ENCODE measurements around the gene TMEM30B.
"Not testable (repeated sequence)": the region's sequence is repeated elsewhere in the genome, so short reads cannot be mapped to it uniquely, and the experiment has no call there.

Gene TMEM30B, protein sequence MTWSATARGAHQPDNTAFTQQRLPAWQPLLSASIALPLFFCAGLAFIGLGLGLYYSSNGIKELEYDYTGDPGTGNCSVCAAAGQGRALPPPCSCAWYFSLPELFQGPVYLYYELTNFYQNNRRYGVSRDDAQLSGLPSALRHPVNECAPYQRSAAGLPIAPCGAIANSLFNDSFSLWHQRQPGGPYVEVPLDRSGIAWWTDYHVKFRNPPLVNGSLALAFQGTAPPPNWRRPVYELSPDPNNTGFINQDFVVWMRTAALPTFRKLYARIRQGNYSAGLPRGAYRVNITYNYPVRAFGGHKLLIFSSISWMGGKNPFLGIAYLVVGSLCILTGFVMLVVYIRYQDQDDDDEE

DNA sequence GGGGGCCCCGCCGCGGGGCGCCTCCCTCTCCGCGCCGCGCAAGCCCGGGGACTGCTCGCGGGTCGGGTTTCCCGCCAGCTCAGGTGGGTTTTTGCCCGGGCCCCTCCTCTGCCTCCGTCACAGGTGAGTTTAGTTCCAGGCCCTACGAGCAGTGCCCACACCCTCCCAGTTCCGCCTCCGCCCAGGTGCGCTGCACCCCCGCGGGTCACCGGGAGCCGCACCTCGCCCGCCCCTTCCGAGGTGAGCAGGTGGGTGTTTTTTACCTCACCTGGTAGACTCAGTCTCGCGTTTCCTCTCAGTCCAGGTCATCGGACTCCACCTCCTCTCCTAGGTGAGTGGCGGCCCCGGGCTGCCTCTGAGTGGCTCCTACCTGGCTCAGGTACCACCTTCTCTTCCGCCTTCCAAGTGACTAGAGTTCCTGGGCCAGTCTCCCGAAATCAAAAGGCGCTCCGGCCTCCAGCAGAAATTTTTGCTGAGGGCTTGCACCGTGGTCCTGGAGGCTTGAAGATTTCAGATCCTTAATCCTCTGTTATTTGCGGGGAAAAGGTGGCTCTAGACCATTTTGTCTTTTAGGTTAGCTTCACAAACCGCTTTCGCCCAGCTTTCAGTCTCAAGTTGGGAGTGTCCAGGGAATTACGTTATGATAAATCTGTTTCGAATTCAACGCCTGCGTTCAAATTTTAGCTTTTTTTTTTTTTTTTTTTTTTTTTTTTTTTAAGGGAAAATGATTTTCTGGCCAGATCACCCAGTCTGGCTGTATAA lies at the start of gene TMEM30B:
Gene TMEM30B, minus strand, starts transcription at position 153 of the 762 bp plus-strand sequence. CDS start 191 bp downstream, outside the sequence.
- Mint-ChIP-seq H3K27me3 (peaks cover 54% of the 10 kb centered on the region), H3K4me1 (peaks cover 13% of the 10 kb centered on the region), H3K4me3 (peak within 1 kb of the TSS; percentile 68), H3K27ac (no peak within 1 kb of the TSS), H3K36me3 (no peaks in the 10 kb centered on the region), H3K9me3 (no peaks in the 10 kb centered on the region)
- ATAC-seq, result no peak

- Mint-ChIP-seq H3K36me3 (no peaks in the 10 kb centered on the region), H3K27ac (no peak overlapping the region), H3K27me3 (no peaks in the 10 kb centered on the region), H3K4me3 (no peak overlapping the region), H3K4me1 (peaks cover 15% of the 10 kb centered on the region), H3K9me3 (peaks cover 4% of the 10 kb centered on the region)
- ATAC-seq, result no peak
Measured at GRCh38 chr14:61330511-61330910, 49.4 kb upstream of the TMEM30B start.

GRCh38 chr14:61329478-61330051 lies 48.4 kb upstream of the TMEM30B start:
- H3K4me1 Mint-ChIP-seq, result peaks cover 15% of the 10 kb centered on the region
- H3K27me3 Mint-ChIP-seq, result no peaks in the 10 kb centered on the region
- H3K36me3 Mint-ChIP-seq, result no peaks in the 10 kb centered on the region
- no peak overlapping the region for H3K4me3 Mint-ChIP-seq
- H3K27ac Mint-ChIP-seq, result peak overlapping the region; percentile 7
- peak; percentile 66 for ATAC-seq
- peaks cover 6% of the 10 kb centered on the region for H3K9me3 Mint-ChIP-seq

DNA sequence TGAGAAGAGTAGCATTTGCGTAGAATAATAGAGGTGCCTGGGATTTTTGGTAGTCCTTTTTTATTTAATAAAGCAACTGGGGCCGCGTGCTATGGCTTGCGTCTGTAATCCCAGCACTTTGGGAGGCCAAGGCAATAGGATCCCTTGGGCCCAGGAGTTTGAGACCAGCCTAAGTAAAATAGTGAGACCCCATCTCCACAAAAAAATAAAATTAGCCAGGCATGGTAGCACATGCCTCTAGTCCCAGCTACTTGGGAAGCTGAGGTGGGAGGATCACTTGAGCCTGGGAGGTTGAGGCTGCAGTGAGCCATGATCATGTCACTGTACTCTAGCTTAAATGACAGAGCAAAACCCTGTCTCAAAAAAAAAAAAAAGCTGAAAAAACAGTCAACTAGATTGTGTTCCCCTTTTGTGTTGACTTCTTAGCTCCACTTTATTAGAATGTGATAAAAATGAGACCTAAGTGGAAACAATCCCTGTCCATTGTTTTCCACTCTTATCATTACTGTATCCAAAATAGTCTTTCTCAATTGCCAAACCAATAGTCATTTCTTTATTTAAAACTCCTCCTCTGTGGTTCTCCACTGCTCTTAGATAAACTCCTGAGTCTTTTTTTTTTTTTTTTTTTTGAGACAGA lies 47.6 kb upstream of the TMEM30B start:
- no peak for ATAC-seq
- Mint-ChIP-seq H3K9me3 (peaks cover 6% of the 10 kb centered on the region), H3K27ac (no peak overlapping the region), H3K27me3 (peaks cover 6% of the 10 kb centered on the region), H3K36me3 (no peaks in the 10 kb centered on the region), H3K4me1 (peaks cover 15% of the 10 kb centered on the region), H3K4me3 (no peak overlapping the region)

- Mint-ChIP-seq H3K4me1 (peaks cover 26% of the 10 kb centered on the region), H3K27ac (no peak overlapping the region), H3K36me3 (no peaks in the 10 kb centered on the region), H3K27me3 (peaks cover 22% of the 10 kb centered on the region), H3K9me3 (peaks cover 6% of the 10 kb centered on the region), H3K4me3 (no peak overlapping the region)
- ATAC-seq, result no peak
Measured at GRCh38 chr14:61326847-61327246, 45.7 kb upstream of the TMEM30B start.

DNA sequence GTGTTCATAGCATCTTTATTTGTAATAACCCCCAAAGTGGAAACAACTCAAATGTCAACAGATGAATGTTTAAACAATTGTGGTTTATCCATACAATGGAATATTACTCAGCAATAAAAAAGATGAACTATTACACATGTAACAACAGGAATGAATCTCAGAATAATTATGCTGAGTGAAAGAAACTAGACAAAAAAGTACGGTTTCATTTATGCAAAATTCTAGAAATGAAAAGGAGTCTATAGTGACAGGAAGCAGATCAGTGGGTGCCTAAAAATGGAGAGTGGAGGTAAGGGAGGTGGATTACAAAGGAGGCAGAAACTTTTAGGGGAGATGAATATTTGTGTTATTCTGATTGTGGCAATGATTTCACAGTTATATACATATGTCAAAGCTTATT lies 45.0 kb upstream of the TMEM30B start:
- Mint-ChIP-seq H3K36me3 (no peaks in the 10 kb centered on the region), H3K27me3 (peaks cover 22% of the 10 kb centered on the region), H3K4me1 (peaks cover 26% of the 10 kb centered on the region), H3K27ac (no peak overlapping the region), H3K9me3 (peaks cover 6% of the 10 kb centered on the region), H3K4me3 (no peak overlapping the region)
- ATAC-seq, result no peak

DNA sequence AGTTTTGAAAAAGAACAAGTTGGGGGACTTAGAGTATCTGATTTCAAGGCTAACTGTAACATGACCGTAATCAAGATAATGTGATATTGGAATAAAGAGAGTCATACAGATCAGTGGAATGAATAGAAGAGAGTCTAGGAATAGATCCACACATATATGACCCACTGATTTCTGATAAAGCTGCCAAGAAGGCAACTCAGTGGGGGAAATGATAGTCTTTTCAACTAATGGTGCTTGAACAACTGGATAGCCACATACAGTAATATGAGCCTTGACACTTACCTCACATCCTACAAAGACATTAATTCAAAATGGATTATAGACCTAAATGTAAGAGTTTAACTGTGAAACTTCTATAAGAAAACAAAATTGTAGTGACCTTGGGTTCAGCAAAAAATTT lies 44.0 kb upstream of the TMEM30B start:
- Mint-ChIP-seq H3K36me3 (no peaks in the 10 kb centered on the region), H3K9me3 (peaks cover 6% of the 10 kb centered on the region), H3K4me3 (no peak overlapping the region), H3K27me3 (peaks cover 22% of the 10 kb centered on the region), H3K27ac (no peak overlapping the region), H3K4me1 (peaks cover 26% of the 10 kb centered on the region)
- no peak for ATAC-seq

- H3K4me3 Mint-ChIP-seq, result no peak overlapping the region
- H3K27me3 Mint-ChIP-seq, result peaks cover 22% of the 10 kb centered on the region
- H3K9me3 Mint-ChIP-seq, result peaks cover 6% of the 10 kb centered on the region
- H3K4me1 Mint-ChIP-seq, result peaks cover 15% of the 10 kb centered on the region
- H3K27ac Mint-ChIP-seq, result no peak overlapping the region
- no peaks in the 10 kb centered on the region for H3K36me3 Mint-ChIP-seq
- ATAC-seq, result no peak
Measured at GRCh38 chr14:61323970-61324369, 42.8 kb upstream of the TMEM30B start.

DNA sequence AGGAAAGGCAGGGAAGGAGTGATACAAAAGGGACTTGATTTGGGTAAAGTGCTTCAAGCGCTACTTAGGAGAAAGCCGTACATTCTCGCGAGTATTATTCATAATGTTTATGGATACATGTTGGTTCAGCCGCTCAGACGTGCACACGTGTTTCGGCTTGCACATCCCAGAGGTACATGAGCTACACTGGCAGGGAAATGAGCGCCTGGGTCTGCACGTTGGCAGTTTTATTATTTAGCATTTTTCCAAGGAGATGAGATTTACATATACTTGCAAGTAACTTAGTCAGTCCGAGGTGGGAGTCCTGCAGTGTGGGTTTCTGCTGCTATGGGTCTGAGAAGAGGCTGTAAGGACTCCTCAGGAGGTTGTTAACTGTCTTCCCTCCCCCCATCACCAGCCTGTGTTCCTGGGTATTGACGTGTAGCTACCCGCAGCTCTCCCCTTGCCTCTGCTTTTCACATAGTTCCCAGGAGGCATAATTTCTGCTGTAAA lies 41.7 kb upstream of the TMEM30B start:
- H3K27me3 Mint-ChIP-seq, result peaks cover 22% of the 10 kb centered on the region
- ATAC-seq, result no peak
- H3K27ac Mint-ChIP-seq, result no peak overlapping the region
- H3K9me3 Mint-ChIP-seq, result peaks cover 6% of the 10 kb centered on the region
- peaks cover 11% of the 10 kb centered on the region for H3K4me1 Mint-ChIP-seq
- H3K36me3 Mint-ChIP-seq, result no peaks in the 10 kb centered on the region
- peak overlapping the region; percentile 73 for H3K4me3 Mint-ChIP-seq

DNA sequence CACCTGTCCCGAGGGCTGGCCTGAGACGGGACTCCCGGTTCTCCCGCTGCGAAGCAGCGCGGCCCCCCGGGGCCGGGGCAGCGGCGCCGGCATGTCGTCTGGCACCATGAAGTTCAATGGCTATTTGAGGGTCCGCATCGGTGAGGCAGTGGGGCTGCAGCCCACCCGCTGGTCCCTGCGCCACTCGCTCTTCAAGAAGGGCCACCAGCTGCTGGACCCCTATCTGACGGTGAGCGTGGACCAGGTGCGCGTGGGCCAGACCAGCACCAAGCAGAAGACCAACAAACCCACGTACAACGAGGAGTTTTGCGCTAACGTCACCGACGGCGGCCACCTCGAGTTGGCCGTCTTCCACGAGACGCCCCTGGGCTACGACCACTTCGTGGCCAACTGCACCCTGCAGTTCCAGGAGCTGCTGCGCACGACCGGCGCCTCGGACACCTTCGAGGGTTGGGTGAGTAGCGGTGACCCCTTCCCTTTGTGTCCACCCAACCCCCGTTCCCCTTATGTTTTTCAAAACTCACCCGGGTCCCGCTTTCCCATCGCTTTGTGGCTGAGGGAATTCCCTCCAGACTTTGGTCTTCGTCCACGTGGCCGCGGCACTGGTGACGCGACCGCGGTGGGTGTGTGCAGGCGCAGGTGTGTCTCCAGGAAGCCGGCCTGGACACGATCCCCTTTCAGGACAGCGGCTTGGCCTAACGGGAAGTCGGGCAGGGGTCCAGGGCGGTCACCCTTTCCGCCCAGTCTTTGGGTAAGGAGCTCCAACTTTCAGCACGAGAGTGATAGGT lies 41.1 kb upstream of the TMEM30B start:
- H3K27me3 Mint-ChIP-seq, result peaks cover 22% of the 10 kb centered on the region
- H3K36me3 Mint-ChIP-seq, result no peaks in the 10 kb centered on the region
- H3K4me1 Mint-ChIP-seq, result peaks cover 11% of the 10 kb centered on the region
- H3K4me3 Mint-ChIP-seq, result peak overlapping the region; percentile 73
- ATAC-seq, result peak; percentile 10
- no peak overlapping the region for H3K27ac Mint-ChIP-seq
- H3K9me3 Mint-ChIP-seq, result peaks cover 6% of the 10 kb centered on the region

- H3K9me3 Mint-ChIP-seq, result peaks cover 6% of the 10 kb centered on the region
- ATAC-seq, result peak; percentile 61
- H3K4me3 Mint-ChIP-seq, result peak within 1 kb of the TSS; percentile 78
- peaks cover 11% of the 10 kb centered on the region for H3K4me1 Mint-ChIP-seq
- H3K27ac Mint-ChIP-seq, result no peak within 1 kb of the TSS
- peaks cover 22% of the 10 kb centered on the region for H3K27me3 Mint-ChIP-seq
- no peaks in the 10 kb centered on the region for H3K36me3 Mint-ChIP-seq
Measured at GRCh38 chr14:61321385-61322010, 40.4 kb upstream of the TMEM30B start, which contains the start of gene PRKCH. Gene PRKCH, plus strand, starts transcription at chr14:61321579. Its CDS starts 523 bp downstream, at chr14:61322102.

DNA sequence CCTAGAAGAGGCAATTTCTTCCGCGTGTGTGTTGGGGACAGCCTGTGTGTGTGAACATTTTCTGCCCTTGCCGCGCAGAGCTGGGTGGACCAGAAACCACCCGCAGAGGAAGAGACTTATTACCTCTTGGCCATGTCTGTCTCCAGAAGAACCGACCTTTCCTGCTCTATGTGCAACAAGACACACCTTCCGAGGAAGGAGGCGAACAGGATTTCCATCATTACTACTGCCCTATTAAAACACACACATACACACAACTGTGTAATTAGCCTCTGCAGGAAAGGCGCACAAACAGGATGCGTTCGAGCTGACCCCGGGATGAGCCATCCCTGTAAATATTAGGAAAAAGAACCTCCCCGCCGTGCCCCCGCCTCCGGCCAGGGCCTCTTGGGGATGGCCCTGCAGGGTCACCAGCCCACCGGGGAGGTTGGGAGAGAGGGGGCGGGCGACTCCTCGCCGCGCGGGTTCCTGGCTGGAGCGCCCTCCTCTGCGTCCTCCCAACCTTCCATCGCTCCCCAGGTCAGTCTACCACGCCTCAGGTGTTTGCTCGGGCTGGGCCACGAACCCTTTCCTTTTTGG lies 39.8 kb upstream of the TMEM30B start:
- Mint-ChIP-seq H3K36me3 (no peaks in the 10 kb centered on the region), H3K9me3 (peaks cover 3% of the 10 kb centered on the region), H3K4me3 (peak overlapping the region; percentile 50), H3K4me1 (peaks cover 11% of the 10 kb centered on the region), H3K27ac (no peak overlapping the region), H3K27me3 (peaks cover 22% of the 10 kb centered on the region)
- peak; percentile 17 for ATAC-seq

DNA sequence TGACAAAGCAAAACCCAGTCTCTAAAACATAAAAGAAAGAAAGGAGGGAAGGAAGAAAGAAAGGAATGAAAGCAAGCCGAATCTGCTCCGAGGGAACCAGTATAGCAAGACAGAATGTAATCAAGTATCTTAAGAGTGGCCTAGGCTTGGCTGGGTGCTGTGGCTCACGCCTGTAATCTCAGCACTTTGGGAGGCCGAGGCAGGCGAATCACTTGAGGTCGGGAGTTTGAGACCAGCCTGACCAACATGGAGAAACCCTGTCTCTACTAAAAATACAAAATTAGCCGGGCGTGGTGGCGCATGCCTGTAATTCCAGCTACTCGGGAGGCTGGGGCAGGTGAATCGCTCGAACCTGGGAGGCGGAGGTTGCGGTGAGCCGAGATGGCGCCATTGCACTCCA lies 39.0 kb upstream of the TMEM30B start:
- Mint-ChIP-seq H3K27me3 (peaks cover 22% of the 10 kb centered on the region), H3K4me1 (peaks cover 11% of the 10 kb centered on the region)
- not testable (repeated sequence) for ATAC-seq, H3K4me3 Mint-ChIP-seq, H3K27ac Mint-ChIP-seq, H3K36me3 Mint-ChIP-seq, H3K9me3 Mint-ChIP-seq

- ATAC-seq, result no peak
- Mint-ChIP-seq H3K9me3 (peaks cover 1% of the 10 kb centered on the region), H3K36me3 (no peaks in the 10 kb centered on the region), H3K4me1 (peaks cover 11% of the 10 kb centered on the region), H3K27ac (no peak overlapping the region), H3K4me3 (no peak overlapping the region), H3K27me3 (peaks cover 22% of the 10 kb centered on the region)
Measured at GRCh38 chr14:61319706-61320105, 38.6 kb upstream of the TMEM30B start.
